Suppressor macrophage treated with lipopolysaccharide for 1 hour (primary cell): ENCODE results near the gene POLE.

ENCODE experiments used
- DNase-seq, 3 donors: peaks; one replicate each; pipeline ENCODE4 v3.0.0-alpha.2; 2020 to 2022

Gene POLE

DNA sequence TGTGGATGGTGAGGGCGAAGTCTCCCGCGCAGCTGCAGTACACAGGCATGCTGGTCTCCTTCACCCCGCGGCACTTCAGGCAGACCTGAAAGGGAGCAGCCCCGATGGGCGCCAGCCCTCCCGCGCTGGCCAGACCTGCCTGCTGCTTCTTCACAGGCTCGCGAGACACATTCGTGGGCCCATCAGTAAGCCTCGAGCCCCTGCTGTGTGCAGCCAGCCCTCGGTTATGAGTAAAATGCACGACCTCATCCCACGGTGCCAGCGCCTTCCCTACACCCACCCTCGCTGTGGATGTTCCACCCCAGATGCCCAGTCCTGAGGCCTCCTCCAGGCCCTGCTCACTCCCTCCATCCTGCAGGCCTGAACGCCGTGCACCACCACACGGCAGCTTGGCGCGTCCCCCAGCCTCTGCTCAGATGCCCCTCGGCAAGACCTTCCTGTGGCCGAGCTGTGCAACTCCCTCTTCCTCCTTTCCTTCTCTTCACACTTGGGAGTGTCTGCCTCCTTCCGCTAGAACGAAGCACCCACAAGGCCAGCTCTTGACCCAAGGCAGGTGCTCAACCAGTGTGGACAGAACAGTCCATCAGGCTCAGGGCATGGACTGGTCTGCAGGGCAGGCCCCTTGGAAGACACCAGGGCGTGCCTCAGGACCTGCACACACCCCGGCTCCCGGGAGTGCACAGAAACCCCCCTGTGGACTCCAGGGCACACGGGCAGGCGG, 62.1 kb downstream of the POLE start:
- DNase-seq: no peak

DNA sequence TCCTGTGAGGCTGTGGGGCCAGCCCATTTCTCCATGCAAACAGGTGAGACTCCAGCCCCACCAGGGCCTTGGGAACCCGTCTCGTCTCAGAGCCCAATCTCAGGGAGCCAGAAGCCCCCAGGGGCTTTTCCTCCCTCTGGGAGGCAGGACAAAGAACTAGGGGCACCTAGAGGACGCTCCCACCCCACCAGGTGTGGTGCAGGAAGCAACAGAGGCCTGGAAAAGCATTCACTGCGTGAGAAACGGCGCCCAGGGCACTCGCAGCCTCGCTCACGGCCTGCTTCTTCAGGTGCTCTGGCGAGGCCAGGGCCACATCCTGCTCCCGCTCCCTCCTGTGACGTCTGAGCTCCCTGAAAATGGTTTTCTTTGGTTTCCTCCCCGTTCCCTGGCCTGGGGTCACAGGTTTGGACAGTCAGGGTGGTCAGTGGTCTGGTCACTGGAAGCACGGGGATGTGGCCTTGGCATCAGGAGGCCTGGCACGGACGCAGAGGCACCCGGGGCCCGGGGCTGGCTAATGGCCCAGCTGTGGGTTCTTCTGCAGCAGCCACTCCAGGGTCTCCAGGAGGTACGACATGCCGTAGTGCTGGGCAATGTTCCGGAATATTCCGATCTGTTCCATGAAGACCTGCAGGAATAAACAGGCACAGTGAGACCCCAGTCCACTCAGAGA, 62.8 kb downstream of the POLE start:
- no peak for DNase-seq

DNA sequence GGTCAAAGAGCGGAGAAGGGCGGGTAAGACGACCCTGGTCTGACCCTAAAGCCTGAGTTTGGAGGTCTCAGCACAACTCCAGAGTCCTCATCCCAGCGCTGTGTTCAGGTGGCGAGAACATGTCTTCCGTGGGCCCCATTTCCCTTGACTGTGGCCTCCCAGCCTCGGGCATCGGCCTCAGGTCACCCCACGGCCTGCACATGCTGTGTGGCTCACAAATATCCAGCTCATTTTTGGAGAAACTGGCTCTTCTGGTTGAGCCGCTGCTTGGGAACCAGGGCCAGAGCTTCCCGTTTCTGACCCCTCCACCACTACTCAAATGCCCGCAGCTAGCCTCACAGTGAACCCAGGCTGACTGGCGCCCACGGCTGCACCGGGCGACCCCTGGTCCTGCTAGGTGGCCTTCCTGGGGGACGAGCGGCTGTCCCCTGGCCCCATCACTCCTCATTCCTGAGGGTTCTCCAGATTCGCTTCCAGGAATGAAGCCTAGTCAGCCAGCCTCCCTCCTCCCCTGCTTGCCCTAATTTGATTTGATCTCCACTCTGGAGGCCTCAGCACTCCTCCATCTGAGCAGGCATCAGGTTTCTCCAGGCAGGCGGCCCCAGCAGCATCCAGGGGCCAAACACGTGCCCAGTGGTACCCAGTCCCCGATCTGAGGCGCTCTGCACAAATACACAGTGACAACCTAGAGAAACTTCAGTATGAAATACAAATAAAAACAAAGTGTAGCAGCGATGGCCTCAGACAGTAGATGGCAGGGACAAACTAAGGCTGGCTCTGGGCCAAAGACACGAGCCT, 63.9 kb downstream of the POLE start:
- no peak for DNase-seq

DNA sequence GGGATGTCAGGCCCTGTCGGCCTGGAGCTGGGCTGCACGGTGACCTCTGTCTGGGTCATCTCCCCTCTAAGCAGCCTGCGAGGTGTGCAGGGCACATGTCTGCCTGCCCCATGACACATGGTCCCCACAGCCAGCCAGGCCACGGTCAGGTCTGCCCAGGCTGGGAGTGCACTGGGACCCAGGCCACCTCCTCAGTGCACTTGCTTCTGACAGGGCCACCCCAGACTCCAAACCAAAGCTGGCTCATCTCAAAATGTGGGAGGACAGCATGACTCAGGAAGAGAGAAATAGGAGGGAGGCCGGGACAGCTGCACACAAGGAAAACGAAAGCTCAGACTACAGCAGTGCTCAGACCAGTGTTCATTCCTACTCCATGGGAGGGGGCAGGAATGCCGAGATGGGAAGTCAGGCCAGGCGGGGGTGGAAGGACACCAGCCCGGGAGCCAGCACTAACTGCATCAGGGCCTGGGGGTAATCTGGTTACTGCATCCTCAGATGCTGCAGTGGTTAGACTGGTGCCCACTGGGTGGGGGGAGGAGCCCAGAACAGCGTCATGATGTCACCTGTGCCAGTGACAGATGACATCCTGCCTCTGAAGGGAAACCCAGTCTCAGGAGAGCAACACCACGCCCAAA, 64.6 kb downstream of the POLE start:
- DNase-seq: peak in 2 of 3 donors; percentile 31 to 46

DNA sequence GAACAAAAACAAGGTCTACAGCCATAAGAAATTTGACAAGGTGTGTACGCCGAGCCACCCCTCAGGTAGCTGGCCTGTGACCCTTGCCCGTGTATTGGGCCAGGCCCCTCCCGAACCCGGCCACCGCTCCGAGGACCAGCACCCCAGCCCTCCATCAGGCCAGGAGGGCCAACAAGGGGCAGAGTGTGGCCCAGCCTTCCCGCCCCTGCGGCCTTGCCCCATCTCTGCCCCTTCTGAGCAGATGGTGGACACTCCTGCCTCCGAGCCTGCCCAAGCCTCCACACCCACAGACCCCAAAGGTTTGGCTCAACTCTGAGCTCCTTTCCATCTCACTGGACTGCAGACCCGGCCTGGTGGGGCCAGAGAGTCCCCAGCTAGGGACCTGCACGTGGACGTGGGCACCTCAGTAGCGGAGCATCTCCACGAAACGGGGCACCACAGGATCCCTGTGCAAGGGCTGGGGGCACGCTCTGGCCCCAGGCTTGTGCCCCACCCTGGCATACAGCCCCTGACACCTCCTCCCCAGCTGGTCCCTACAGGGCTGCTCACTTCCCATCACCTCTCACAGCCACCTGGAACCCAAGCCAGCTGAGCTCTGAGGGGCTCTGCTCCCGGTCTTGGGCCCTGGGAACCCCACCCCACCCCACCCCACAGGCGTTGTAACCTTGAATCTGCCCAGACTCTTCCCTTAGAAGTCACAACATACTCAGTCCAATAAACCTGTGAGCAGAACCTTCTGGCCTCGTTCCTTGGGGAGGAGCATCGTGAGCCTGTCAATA, 65.3 kb downstream of the POLE start:
- no peak for DNase-seq

DNA sequence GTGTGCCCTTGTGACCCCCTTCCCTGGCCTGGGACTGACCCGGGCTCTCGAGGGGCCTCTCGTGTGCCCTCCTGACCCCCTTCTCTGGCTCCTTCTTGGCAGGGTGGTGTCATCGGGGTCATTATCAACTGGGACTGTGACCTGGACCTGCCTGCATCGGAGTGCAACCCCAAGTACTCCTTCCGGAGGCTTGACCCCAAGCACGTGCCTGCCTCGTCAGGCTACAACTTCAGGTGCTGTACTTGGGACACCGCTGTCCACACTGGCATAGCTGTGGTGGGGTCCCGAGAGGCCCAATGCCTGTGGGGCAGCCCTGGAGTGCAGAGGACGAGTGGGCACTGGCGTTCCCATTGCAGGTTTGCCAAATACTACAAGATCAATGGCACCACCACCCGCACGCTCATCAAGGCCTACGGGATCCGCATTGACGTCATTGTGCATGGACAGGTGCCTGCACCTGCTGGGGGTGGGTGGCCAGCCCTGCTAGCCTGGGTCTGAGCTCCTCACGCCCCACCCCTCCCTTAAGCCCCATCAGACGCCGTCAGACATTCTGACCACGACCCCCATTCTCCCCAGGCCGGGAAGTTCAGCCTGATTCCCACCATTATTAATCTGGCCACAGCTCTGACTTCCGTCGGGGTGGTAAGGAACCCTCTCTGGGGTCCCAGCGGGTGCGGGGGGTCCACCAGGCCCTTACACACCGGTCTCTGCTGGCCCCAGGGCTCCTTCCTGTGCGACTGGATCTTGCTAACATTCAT, 66.1 kb downstream of the POLE start:
- DNase-seq: no peak

DNA sequence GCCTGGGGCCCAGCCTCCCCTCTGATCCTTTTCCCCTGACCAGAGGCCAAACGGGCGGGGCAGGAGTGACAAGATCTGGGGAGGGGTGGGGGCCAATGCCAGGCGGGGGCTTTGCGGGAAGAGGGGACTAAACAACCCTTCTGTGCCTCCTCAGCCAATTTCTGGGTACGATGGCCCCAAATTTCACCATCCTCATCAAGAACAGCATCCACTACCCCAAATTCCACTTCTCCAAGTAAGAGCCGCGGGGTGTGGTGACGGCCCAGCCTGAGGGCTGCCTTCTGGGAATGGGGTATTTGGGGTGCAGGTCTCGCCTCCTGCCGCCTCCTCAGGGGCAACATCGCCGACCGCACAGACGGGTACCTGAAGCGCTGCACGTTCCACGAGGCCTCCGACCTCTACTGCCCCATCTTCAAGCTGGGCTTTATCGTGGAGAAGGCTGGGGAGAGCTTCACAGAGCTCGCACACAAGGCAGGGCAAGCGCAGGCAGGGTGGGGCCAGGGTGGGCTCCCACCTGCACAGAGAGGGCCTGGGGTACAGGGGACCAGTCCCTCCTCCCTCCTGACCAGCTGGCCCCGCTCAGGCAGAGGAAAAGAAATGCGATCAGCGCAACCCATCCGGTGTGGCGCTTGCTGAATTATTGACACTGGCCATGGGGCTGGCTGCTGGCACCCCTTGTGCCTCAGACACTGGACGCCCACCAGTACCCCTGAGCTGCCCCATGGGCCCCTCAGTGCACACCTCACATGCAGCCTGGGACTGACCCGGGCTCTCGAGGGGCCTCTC, 66.8 kb downstream of the POLE start:
- no peak for DNase-seq

DNA sequence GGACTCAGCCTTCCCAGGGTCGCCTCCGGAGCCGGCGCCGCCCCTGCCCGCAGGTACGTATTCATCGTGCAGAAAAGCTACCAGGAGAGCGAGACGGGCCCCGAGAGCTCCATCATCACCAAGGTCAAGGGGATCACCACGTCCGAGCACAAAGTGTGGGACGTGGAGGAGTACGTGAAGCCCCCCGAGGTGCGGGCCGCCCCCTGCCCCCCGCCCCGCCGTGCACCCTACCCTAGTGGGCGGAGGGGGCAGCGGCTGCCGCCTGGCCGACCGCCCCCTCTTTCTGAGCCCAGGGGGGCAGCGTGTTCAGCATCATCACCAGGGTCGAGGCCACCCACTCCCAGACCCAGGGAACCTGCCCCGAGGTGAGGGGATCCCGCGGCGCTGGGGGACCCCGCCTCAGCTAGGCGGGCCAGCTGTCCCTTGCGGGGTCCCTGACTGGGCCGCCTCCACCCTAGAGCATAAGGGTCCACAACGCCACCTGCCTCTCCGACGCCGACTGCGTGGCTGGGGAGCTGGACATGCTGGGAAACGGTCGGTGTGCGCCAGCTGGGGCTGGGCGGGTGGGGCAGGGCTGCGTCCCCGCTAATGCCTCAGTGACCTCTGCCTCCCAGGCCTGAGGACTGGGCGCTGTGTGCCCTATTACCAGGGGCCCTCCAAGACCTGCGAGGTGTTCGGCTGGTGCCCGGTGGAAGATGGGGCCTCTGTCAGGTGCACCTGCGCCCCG, 67.6 kb downstream of the POLE start:
- no peak for DNase-seq

DNA sequence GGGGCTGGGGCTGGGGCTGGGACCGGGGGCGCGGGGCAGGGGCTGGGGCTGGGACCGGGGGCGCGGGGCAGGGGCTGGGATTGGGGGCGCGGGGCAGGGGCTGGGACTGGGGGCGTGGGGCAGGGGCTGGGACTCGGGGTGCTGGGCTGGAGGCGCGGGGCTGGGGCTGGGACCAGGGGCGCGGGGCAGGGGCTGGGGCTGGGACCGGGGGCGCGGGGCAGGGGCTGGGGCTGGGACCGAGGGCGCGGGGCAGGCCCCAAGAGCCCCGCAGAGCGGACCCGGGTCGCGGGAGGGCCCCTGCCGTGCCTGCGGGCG, 68.1 kb downstream of the POLE start:
- no peak for DNase-seq

DNA sequence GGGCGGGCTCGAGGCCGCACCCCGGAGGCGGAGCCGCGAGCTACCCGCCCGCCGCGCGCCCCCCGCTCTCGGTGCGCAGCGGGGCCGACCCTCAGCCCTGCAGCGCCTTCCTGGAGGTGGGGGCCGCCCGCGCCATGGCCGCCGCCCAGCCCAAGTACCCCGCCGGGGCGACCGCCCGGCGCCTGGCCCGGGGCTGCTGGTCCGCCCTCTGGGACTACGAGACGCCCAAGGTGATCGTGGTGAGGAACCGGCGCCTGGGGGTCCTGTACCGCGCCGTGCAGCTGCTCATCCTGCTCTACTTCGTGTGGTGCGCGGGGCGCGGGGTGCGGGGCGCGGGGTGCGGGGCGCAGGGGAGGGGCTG, 68.5 kb downstream of the POLE start, which contains the start of gene P2RX2:
P2RX2 (plus strand) TSS at position 94 of the 361 bp plus-strand sequence; CDS start at position 135, 41 bp downstream.
- DNase-seq: no peak

DNA sequence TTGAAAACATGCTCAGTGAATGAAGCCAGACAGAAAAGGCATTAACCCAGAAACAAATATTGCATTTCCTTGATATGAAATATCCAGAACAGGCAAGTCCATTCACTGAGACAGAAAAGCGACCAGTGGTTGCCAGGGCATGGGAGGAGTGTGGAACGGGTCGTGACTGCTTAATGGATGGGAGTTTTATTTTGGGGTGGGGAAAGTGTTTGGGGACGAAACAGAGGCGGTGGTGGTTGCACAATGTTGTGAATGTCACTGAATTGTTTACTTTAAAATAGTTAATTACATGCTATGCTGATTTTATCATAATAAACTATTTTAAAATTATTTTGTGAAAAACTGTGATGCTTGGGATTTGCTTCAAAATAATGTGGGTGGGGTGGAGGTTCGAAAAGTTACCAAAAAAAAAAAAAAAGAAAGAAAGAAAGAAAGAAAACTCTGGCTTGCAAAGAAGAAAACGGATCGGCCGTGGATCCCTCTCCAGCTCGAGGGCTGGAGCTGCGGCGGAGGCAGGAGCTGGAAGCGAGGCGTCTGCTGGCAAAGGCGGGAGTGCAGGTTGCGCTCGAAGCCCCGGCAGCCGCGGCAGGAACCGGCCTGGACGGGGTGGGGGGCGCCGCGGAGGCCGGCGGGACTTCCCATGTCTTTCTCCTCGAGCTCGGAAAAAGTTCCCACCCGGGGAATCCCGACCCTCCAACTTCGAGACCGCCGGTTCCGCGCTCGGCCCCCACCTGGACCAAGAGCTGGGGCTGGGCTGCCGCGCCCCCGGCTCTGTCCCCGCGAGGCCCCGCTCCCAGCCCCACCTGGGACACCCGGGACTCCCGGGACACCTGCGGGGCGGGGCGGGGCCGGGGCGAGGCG, 69.1 kb downstream of the POLE start:
- no peak for DNase-seq

DNA sequence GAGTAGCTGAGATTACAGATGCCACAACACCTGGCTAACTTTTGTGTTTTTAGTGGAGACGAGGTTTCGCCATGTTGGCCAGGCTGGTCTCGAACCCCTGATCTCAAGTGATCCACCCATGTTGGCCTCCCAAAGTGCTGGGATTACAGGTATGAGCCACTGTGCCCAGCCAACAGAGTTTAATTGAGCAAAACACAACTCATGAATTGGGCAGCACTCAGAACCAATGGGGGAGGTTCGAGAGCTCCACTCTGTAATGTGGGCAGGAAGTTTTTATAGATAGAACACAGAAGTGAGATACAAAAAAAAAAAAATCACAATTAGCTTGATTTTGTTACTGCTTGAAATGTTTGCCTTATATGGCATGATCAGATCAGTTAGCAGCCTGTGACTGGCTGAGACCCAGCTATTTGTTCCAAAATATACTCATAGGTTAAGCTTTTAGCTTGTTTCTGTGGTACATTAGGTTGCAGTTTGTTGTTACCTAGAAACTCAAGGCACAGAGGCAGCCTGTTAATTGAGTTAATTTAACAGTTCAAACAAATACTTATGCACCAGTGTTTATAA, 69.9 kb downstream of the POLE start:
- DNase-seq: no peak

DNA sequence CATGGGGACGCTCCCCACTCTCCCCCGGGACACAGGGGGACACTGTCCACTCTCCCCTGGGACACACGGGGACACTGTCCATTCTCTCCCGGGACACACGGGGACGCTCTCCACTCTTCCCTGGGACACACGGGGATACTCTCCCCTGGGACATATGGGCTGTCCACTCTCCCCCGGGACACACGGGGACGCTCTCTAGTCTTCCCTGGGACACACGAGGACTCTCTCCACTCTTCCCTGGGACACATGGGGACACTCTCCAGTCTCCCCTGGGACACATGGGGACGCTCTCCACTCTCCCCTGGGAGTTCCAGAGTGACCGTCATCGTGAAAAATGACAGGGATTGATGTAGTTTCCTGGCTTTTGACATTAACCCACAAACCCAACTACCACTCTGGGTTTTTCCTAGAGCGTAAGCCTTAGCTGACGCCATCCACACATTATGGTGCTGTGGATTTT, 71.5 kb downstream of the POLE start:
- DNase-seq: no peak

DNA sequence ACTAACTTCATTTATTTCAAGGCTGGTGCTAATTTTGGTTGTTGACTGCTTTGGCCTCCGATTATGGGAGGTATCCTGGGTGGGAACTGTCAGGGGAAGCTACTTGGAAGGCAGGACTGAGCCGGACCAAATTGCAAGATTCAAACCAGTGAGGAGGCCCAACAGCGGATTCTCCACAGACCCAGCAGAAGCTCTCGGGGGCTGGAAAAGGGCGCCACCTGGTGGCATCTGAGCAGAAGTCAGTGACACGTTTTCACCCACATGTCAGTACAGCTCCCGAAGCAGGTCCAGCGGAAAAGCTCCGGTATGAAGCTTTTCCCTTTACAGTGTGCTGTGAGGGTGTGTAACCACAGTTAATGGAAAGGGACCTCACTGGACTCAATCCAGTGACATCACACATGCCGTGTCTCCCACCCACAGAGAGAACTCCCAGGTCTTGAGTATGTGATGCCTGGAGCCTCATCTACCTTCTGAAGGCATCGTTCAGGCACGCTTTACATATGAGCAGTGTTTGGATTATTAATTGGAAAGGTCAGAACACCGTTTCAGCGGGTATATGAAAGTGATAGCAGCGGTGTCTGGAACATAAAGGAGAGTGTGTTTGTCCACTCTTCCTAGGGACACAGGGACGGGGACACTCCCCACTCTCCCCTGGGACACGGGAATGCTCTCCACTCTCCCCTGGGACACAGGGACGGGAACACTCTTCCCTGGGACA, 72.1 kb downstream of the POLE start:
- peak; percentile 83 to 92 (median 90) for DNase-seq

DNA sequence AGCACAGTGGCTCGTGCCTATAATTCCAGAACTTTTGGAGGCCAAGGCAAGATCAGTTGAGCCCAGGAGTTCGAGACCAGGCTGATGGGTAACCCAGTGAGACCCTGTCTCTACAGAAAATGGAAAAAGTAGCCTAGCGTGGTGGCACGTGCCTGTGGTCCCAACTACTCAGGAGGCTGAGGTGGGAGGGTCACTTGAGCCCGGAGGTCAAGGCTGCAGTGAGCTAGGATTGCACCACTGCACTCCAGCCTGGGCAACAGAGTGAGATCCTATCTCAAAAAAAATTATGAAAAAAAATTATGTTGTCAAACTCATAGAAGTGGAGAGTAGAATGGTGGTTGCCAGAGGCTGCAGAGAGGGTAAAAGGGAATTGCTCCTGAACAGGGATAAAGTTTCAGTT, 73.1 kb downstream of the POLE start:
- DNase-seq: no peak

DNA sequence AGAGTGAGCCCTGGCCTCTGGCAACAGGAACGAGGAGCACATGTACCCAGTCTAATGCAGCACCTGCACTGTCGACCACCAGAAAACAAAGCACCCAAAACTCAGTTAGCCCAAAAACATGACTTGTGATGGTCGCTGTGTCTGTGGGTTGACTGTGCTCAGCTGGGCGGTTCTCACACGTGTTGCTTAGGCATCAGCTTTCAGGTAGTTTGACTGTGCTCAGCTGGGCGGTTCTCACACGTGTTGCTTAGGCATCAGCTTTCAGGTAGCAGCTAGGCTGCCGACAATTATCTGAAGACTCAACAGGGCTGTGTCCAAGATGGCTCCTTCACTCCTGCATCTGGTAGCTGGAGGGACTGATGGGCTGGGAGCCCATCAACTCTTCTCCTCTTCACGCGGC, 75.5 kb downstream of the POLE start:
- no peak for DNase-seq

DNA sequence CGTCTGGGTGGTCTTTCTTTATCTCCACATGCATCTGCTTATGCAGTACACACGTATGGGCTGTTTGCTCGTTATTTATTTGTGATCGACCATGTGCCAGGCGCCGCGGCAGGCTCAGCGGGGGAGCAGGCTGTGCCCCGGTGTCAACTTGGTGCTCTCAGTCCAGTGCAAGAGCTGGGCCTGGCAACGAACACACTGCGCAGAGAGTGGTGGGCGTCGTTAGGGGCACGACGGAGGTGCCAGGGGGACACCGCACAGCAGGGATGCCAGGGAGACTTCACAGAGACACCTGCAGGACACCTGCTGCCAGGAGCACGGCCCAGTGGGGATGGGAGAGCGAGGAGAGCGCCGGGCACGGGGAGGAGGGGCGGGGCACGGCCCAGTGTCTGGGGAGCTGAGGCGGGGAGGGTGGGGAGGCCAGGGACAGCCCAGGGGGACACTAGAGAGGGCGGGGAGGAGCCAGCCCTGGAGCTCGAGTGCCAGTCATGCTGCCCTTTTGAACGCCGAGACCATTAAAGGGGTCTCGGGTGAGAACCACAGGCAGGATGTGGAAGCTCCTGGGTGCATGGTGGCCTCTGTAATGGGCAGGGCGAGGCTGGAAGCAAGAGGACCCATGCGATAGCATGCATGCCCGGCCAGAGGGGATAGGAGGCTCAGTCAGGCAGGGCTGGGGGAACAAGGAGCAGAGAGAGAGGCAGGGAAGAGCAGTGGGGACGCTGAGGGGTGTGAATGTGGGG, 76.1 kb downstream of the POLE start:
- no peak for DNase-seq
